HepG2 (cell line): ENCODE results near the gene SOX9. TPM values are rescaled to one million over a fixed set of nuclear protein-coding genes. Genes with fewer than 3 reads are reported as not detected.

ENCODE experiments used
- ATAC-seq: fragments of 200-7000 bp; cut with Tn5 transposase; 3 replicates; pipeline ENCODE4 v1.9.1; 2020; ENCODE audit warnings: mild to moderate bottlenecking, moderate library complexity
- BruUV-seq: library from RNA; stranded (reverse); fragments of 400-500 nt; replicated peaks from 2 replicates; lab custom pipeline; 2021; lab: Mats Ljungman, UMichigan
- CTCF ChIA-PET: fragments of 300-600 bp; formaldehyde crosslinking; extraction: SDS; loops from one replicate; lab custom pipeline; 2021; ENCODE audit warnings: low total read pairs, inconsistent platforms, low intra/inter-chr PET ratio; lab: Yijun Ruan, JAX
- POLR2A ChIA-PET: fragments of 350-600 bp; sonication (Branson Sonifier 250); formaldehyde crosslinking; loops from one replicate; lab custom pipeline; 2020; ENCODE audit warnings: antibody characterized with exemption, inconsistent platforms; lab: Yijun Ruan, JAX
- DNase-seq: peaks from one replicate; pipeline ENCODE4 v3.0.0-alpha.2; 2015; ENCODE audit warnings: low spot score
- FAIRE-seq: peaks from 3 replicates; lab custom pipeline; 2011; peaks lifted over from hg19 to GRCh38; lab: Jason Lieb, UNC
- H2AFZ ChIP-seq: one replicate; pipeline ENCODE4 v1.6.1; 2011; ENCODE audit warnings: low read length, inconsistent platforms
- H3K27ac ChIP-seq: fragments of 300-600 bp; 3 replicates; pipeline ENCODE4 v1.8.0; 2011; ENCODE audit warnings: mixed run types, mild to moderate bottlenecking, mixed read lengths, low read length, inconsistent platforms; ENCODE audit not compliant: insufficient read depth; ENCODE audit errors: extremely low read length
- H3K27me3 ChIP-seq, 2 experiments: fragments of 200-600 bp in 1 of 2; 2 replicates in 1 of 2; 3 replicates in 1 of 2; pipeline versions ENCODE4 v1.6.0 to v1.8.0; 2011; ENCODE audit warnings: low read length in 2 of 2, mild to moderate bottlenecking in 2 of 2, moderate library complexity in 2 of 2, inconsistent platforms in 1 of 2; ENCODE audit not compliant: insufficient read depth in 2 of 2, control insufficient read depth in 1 of 2
- H3K36me3 ChIP-seq, 2 experiments: fragments of 200-600 bp in 1 of 2; replicated peaks in 1 of 2; 2 replicates in 1 of 2; 3 replicates in 1 of 2; pipeline versions ENCODE4 v1.5.1 to v1.8.0; 2011; ENCODE audit warnings: low read length in 2 of 2, inconsistent platforms in 1 of 2; ENCODE audit not compliant: insufficient read depth in 2 of 2, control insufficient read depth in 1 of 2
- H3K4me1 ChIP-seq: 2 replicates; pipeline ENCODE4 v1.5.1; 2012; ENCODE audit warnings: low read length, inconsistent platforms; ENCODE audit not compliant: insufficient read depth
- H3K4me2 ChIP-seq: 2 replicates; pipeline ENCODE4 v1.6.0; 2011; ENCODE audit warnings: low read depth, low read length, inconsistent platforms
- H3K4me3 ChIP-seq, 3 experiments: fragments of 200-600 bp in 1 of 3; sonication (generic), shearing (Covaris generic) in 1 of 3; replicated peaks in 1 of 3; 2 replicates each; pipeline ENCODE4 v1.5.1; 2011 to 2016; ENCODE audit warnings: low read length in 3 of 3, inconsistent platforms in 2 of 3, low read depth in 2 of 3, mild to moderate bottlenecking in 2 of 3, control low read depth in 1 of 3, mixed read lengths in 1 of 3; ENCODE audit not compliant: insufficient read depth in 1 of 3
- H3K79me2 ChIP-seq: one replicate; pipeline ENCODE4 v1.6.1; 2011; ENCODE audit warnings: low read length, inconsistent platforms; ENCODE audit not compliant: insufficient read depth
- H3K9ac ChIP-seq: 2 replicates; pipeline ENCODE4 v1.6.0; 2011; ENCODE audit warnings: mild to moderate bottlenecking, low read depth, low read length, inconsistent platforms; ENCODE audit not compliant: insufficient read depth
- H3K9me3 ChIP-seq: 2 replicates; pipeline ENCODE4 v1.5.1; 2012; ENCODE audit warnings: mild to moderate bottlenecking, low read length
- H4K20me1 ChIP-seq: 2 replicates; pipeline ENCODE4 v1.6.0; 2011; ENCODE audit warnings: inconsistent platforms, mild to moderate bottlenecking, low read length, moderate library complexity; ENCODE audit not compliant: insufficient read depth
- CC2D1A ChIP-seq: sonication (generic); formaldehyde crosslinking; IDR thresholded peaks from 2 replicates; pipeline ENCODE4 v1.8.1; 2023; ENCODE audit warnings: mild to moderate bottlenecking, missing genetic modification reagents
- HNRNPK ChIP-seq: fragments of 200-400 bp; formaldehyde crosslinking; IDR thresholded peaks from 2 replicates; pipeline ENCODE4 v1.6.1; 2018; ENCODE audit warnings: low read length, low read depth, moderate library complexity, mild to moderate bottlenecking; ENCODE audit not compliant: poor library complexity, severe bottlenecking
- PCBP2 ChIP-seq: fragments of 200-400 bp; formaldehyde crosslinking; optimal IDR thresholded peaks from 2 replicates; pipeline ENCODE3; 2018; ENCODE audit warnings: low read length, low read depth; ENCODE audit not compliant: poor library complexity, severe bottlenecking
- SIX4 ChIP-seq: sonication (generic); formaldehyde crosslinking; IDR thresholded peaks from 2 replicates; pipeline ENCODE4 v1.4.0; 2020; ENCODE audit warnings: missing genetic modification reagents
- ZEB1 ChIP-seq: IDR thresholded peaks from 2 replicates; pipeline ENCODE4 v1.6.1; 2012; ENCODE audit warnings: mild to moderate bottlenecking, low read depth, inconsistent platforms; ENCODE audit not compliant: insufficient replicate concordance
- ZNF703 ChIP-seq: sonication (generic); formaldehyde crosslinking; IDR thresholded peaks from 2 replicates; pipeline ENCODE4 v1.5.1; 2020; ENCODE audit warnings: missing genetic modification reagents, mild to moderate bottlenecking, moderate library complexity, borderline replicate concordance
- WGBS: methylation state at CpG from one replicate; pipeline ENCODE4 v1.1.6; 2017; ENCODE audit warnings: low lambda C conversion rate; 5-methylcytosine and 5-hydroxymethylcytosine counted together
- in situ Hi-C: cut with HindIII; loops from 2 replicates; pipeline ENCODE4 v1.10.0; 2017; ENCODE audit warnings: low pct_unique_long_range_greater_than_20kb; ENCODE audit not compliant: extremely low pct_ligation_motif_present
- intact Hi-C: fragments of 100-400 bp; cut with micrococcal nuclease; formaldehyde crosslinking; loops from one replicate; pipeline ENCODE4 v1.10.0; 2022; ENCODE audit not compliant: unreplicated experiment
- polyA plus RNA-seq, 8 experiments: library from polyadenylated mRNA; depleted of rRNA in 3 of 8; stranded (reverse) in 7 of 8; unstranded in 1 of 8; fragments of >200 nt; fragmentation: Illumina TruSeq in 4 of 8; extraction: Trizol in 4 of 8; gene quantifications; 2 replicates each; pipeline versions ENCODE4 v1.2.1 to v1.2.3, GENCODE V29; 2011 to 2016; ENCODE audit warnings: low read depth in 4 of 8, missing spikeins in 1 of 8, mixed read lengths in 1 of 8; ENCODE audit not compliant: insufficient read depth in 1 of 8
- total RNA-seq, 5 experiments: library from RNA; depleted of rRNA; stranded (reverse); fragments of >200 nt; fragmentation: Illumina TruSeq; extraction: Trizol; gene quantifications; 2 replicates each; pipeline ENCODE4 v1.2.3, GENCODE V29; 2016; ENCODE audit warnings: low read depth in 1 of 5

SOX9 gene
- total and polyA plus RNA-seq, 2 of the 13 experiments (the other 11 are each of a cell fraction or from before 2014, with no cell fraction given), result 16.1 to 27.6 TPM

- H3K4me3 ChIP-seq, result peak overlapping the region in 1 of 3 experiments; percentile 41; a peak in 1 of 6 replicates
- peaks cover 29% of the 10 kb centered on the region for H3K4me1 ChIP-seq
- in situ Hi-C loops, result no loop called here
- WGBS, result 64% methylated on average over 11 of the region's 11 CpGs
- no peaks in the 10 kb centered on the region for H3K9me3 ChIP-seq
- CTCF ChIA-PET, result no interaction called here
- H3K4me2 ChIP-seq, result peak overlapping the region; percentile 77
- BruUV-seq, result no TSS peak
- FAIRE-seq (no peak), DNase-seq (no peak), ATAC-seq (peak; percentile 9; the same call in 2 of the 3 replicates)
- H3K36me3 ChIP-seq, result no peaks in the 10 kb centered on the region
- intact Hi-C loops, result loop anchor here (1.0 to 10.0 kb wide), 3 partner anchors 26 to 248 kb away; no protein-coding TSS in a partner anchor
- H2AFZ ChIP-seq, result no peak overlapping the region
- TF ChIP-seq SIX4 (CRISPR knock-in tag) (no peak), ZNF703 (CRISPR knock-in tag) (no peak), ZEB1 (no peak), HNRNPK (peak; percentile 92), CC2D1A (0 out of 2 replicates have a peak, but pooled peaks have one; percentile 30), PCBP2 (peak; percentile 91)
- no peaks in the 10 kb centered on the region for H4K20me1 ChIP-seq
- H3K9ac ChIP-seq, result no peak overlapping the region
- H3K27me3 ChIP-seq, result peaks cover 0 to 9% of the 10 kb centered on the region in 2 experiments; a peak in 1 of 5 replicates
- POLR2A ChIA-PET, result interaction anchor here (1.0 to 1.2 kb wide), 3 partner anchors 8 to 29 kb away, joined by 3 to 8 read pairs (median 7); partner anchors contain the start of gene SOX9
- no peaks in the 10 kb centered on the region for H3K79me2 ChIP-seq
- H3K27ac ChIP-seq, result no peak overlapping the region
Observed at GRCh38 chr17:72150632-72151460, 30.0 kb downstream of the SOX9 start.
